ENCODE results near the gene COLEC11.
"Not testable (repeated sequence)": the region's sequence is repeated elsewhere in the genome, so short reads cannot be mapped to it uniquely, and the experiment has no call there.

The COLEC11 gene

DNA sequence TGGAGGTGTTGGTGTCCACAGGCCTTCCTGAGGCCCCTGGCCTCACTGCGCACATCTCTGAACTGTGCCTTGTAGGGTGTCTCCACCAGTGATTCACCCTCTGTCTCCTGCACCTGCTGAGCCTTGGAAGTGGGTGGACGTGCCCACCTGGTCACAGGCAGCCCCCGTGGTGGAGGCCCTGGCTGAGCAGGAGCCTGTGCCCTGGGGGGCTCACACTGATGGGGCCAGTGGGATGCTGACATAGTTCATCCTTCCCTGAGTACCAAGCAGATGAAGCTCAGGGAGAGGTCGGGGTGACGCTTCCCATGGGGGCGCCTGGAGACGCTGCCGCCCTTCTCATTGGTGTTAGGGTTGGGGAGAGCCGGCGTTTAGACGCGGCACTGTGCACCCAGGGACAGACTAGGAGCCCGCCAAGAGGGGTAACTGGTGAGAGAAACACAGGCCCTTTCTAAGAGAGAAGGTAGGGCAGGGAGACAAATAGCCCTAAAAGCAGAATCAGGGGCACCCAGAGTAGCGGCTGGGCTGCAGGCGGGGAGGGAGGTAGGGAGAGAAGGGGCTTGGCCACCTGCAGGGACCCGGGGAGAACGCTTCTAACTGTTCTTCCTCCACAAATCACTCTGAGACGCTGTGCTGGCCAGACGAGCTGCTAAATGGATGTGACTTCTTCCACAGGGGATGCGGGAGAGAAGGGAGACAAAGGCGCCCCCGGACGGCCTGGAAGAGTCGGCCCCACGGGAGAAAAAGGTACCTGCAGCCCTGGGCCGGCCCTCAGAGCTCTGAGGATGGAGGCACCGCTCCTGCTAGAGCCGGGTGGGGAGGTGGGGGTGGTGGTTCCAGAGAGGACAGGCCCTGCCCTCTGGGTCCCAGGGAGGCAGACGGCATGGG lies 18.0 kb downstream of the COLEC11 start:
- TF ChIP-seq, protein P1, sequence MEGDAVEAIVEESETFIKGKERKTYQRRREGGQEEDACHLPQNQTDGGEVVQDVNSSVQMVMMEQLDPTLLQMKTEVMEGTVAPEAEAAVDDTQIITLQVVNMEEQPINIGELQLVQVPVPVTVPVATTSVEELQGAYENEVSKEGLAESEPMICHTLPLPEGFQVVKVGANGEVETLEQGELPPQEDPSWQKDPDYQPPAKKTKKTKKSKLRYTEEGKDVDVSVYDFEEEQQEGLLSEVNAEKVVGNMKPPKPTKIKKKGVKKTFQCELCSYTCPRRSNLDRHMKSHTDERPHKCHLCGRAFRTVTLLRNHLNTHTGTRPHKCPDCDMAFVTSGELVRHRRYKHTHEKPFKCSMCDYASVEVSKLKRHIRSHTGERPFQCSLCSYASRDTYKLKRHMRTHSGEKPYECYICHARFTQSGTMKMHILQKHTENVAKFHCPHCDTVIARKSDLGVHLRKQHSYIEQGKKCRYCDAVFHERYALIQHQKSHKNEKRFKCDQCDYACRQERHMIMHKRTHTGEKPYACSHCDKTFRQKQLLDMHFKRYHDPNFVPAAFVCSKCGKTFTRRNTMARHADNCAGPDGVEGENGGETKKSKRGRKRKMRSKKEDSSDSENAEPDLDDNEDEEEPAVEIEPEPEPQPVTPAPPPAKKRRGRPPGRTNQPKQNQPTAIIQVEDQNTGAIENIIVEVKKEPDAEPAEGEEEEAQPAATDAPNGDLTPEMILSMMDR (IDR thresholded peaks at IDR 0.05; ENCODE audit: low read length, missing control alignments), result no peak
- H3K4me3 ChIP-seq (replicated peaks; ENCODE audit: low read depth, low read length), result no peak overlapping the region
- DNase-seq (ENCODE audit: low read depth), result no peak

DNA sequence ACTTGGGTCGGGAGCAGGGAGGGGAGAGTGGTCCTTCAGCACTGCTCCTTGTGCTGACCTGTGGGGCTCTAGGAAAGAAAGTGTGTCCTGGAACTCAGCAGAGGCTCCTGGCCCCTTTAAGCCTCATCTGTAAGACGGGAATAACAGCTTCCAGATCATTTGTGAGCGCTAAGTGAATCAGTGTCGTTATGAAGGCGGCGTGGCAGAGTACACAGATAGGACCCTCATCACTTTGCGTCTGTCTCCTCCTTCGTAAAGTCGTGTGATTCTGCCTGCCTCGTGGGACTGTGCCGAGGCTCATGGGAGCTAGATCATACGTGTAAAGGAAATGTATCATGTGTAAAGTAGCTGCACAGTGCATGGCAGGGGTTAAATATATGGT lies 18.6 kb downstream of the COLEC11 start:
- H3K4me3 ChIP-seq (replicated peaks; ENCODE audit: low read depth, low read length), result no peak overlapping the region
- DNase-seq (ENCODE audit: low read depth), result no peak
- TF ChIP-seq, protein P1 (IDR thresholded peaks at IDR 0.05; ENCODE audit: low read length, missing control alignments), result no peak

DNA sequence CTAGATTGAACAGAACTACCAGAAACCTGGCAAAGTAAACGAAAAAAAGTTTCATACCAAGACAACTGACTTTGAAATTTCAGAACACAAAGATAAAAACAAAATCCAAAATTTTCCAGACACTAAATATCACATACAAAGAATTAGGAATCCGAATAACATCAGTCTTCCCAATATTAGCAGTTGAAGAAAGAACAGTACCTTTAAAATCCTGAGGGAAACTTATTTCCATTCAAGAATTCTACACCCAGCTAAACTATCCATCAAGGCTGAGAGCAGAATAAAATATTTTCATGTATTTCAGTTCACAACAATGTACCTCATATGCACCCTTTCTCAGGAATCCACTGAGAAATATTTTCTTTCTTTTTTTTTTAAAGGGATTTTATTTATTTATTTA lies 19.8 kb downstream of the COLEC11 start:
- H3K4me3 ChIP-seq (replicated peaks; ENCODE audit: low read depth, low read length), result not testable (repeated sequence)

DNA sequence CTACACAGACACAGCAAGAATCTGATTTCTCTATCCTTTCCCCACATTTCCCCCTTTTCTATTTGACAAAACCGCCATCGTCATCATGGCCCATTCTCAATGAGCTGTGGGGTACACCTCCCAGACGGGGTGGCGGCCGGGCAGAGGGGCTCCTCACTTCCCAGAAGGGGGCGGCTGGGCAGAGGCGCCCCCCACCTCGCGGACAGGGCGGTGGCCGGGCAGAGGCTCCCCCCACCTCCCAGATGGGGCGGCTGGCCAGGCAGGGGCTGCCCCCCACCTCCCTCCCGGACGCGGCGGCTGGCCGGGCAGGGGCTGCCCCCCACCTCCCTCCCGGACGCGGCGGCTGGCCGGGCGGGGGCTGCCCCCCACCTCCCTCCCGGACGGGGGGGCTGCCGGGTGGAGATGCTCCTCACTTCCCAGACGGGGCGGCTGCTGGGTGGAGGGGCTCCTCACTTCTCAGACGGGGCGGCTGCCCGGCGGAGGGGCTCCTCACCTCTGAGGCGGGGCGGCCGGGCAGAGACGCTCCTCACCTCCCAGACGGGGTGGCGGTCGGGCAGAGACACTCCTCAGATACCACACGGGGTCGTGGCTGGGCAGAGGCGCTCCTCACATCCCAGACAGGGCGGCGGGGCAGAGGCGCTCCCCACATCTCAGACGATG lies 20.8 kb downstream of the COLEC11 start:
- not testable (repeated sequence) for H3K4me3 ChIP-seq (replicated peaks; ENCODE audit: low read depth, low read length); DNase-seq (ENCODE audit: low read depth)

More for the DNA sequence above, 19.8 kb downstream of the COLEC11 start:
- DNase-seq (ENCODE audit: low read depth), result not testable (repeated sequence)

DNA sequence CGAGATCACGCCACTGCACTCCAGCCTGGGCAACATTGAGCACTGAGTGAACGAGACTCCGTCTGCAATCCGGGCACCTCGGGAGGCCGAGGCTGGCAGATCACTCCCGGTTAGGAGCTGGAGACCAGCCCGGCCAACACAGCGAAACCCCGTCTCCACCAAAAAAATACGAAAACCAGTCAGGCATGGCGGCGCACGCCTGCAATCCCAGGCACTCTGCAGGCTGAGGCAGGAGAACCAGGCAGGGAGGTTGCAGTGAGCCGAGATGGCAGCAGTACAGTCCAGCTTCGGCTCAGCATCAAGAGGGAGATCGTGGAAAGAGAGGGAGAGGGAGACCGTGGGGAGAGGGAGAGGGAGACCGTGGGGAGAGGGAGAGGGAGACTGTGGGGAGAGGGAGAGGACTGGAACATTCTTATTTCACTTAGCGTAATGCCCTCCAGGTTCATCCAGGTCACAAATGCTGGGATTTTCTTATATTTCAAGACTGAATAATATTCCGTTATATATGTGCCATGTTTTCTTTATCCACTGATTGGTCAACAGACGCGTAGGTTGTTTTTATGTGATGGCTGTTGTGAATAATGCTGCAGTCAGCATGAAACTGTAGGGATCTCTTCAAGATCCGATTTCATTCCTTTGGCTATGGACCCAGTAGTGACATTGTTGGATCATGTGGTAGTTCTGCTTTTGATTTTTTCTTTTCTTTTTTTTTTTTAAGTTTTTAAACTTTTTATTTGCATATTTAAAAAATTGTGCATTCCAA lies 21.7 kb downstream of the COLEC11 start:
- not testable (repeated sequence) for DNase-seq (ENCODE audit: low read depth); H3K4me3 ChIP-seq (replicated peaks; ENCODE audit: low read depth, low read length)

DNA sequence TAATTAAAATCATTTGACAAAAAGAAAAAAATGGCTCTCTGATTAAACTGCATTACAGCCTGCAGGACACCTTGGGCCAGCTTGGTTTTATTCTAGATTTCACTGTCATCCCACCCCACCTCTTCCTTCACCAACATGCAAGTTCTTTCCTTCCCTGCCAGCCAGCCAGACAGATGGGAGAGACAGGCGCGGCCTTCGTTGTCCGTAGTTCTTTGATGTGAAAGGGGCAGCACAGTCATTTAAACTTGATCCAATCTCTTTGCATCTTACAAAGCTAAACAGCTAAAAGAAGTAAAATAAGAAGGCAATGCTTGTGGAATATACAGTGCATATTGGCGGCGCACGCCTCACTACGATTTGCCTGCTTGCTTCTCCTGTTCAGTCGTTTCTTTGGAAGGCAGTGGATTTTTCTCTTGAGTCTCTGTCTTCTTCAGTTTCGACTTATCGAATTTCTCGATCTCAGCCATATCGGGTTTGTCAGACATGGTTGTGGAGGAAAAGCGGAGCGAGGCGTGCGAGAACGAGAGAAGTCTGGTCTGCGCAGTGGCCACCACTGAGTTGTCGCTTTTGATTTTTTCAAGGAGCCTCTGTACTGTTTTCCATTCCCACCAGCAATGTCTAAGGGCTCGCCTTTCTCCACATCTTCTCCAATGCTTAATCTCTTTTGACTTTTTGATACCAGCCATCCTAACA lies 22.4 kb downstream of the COLEC11 start:
- H3K4me3 ChIP-seq (replicated peaks; ENCODE audit: low read depth, low read length), result no peak overlapping the region
- TF ChIP-seq, protein P1 (IDR thresholded peaks at IDR 0.05; ENCODE audit: low read length, missing control alignments), result no peak
- no peak for DNase-seq (ENCODE audit: low read depth)

DNA sequence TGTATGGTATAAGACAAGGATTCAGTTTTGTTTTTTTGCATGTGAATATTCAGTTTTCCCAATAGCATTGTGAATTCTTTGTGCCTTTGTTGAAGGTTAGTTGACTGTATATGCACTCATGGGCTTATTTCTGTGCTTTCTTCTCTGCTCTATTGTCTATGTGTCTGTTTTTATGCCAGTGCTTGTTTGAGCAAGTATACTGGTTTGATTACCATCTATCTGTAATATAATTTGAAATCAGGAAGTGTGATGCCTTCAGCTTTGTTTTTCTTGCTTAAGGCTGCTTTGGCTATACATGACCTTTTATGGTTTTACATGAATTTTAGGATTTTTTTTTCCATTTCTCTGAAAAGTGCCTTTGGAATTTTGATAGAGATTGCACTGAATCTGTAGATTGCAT lies 23.5 kb downstream of the COLEC11 start:
- no peak overlapping the region for H3K4me3 ChIP-seq (replicated peaks; ENCODE audit: low read depth, low read length)
- TF ChIP-seq, protein P1 (IDR thresholded peaks at IDR 0.05; ENCODE audit: low read length, missing control alignments), result no peak
- no peak for DNase-seq (ENCODE audit: low read depth)

DNA sequence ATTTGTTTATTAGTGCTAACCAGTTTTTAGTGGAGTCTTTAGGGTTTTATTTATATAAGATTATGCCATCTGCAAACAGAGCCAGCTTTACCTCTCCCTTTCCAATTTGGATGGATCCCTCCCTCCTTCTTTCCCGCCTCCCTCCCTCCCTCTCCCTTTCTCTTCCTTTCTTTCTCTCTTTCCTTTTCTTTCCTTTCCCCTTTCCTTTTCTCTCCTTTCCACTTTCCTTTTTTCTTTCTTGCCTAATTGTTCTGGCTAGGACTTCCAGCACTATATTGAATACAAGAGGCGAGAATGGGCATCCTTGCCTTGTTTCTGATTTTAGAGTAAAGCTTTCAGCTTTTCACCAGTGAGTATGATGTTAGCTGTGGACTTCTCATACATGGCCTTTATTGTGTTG lies 24.1 kb downstream of the COLEC11 start:
- TF ChIP-seq, protein P1 (IDR thresholded peaks at IDR 0.05; ENCODE audit: low read length, missing control alignments), result no peak
- no peak for DNase-seq (ENCODE audit: low read depth)
- no peak overlapping the region for H3K4me3 ChIP-seq (replicated peaks; ENCODE audit: low read depth, low read length)

DNA sequence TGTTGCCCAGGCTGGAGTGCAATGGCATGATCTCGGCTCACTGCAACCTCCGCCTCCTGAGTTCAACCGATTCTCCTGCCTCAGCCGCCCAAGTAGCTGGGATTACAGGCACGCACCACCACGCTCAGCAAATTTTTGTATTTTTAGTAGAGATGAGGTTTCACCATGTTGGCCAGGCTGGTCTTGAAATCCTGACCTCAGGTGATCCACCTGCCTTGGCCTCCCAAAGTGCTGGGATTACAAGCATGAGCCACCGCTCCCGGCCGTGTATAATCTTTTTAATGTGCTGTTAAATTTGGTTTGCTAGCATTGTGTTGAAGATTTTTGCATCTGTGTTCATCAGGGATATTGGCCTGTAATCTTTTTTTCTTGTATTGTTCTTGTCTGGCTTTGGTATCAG lies 24.7 kb downstream of the COLEC11 start:
- not testable (repeated sequence) for H3K4me3 ChIP-seq (replicated peaks; ENCODE audit: low read depth, low read length); DNase-seq (ENCODE audit: low read depth)
